ENCODE measurements around the gene TM9SF1.
A peak's percentile ranks its signal among the peaks of the same experiment; 100 is the strongest.

TM9SF1 gene

GRCh38 chr14:24194186-24194872 is 912 bp downstream of the TM9SF1 start:
- Mint-ChIP-seq H3K36me3 (ENCODE audit: low read depth) (peaks cover 41% of the 10 kb centered on the region), H3K4me3 (peak overlapping the region; percentile 88), H3K27me3 (no peaks in the 10 kb centered on the region), H3K4me1 (ENCODE audit: low read depth) (peaks cover 64% of the 10 kb centered on the region), H3K9me3 (no peaks in the 10 kb centered on the region), H3K27ac (peak overlapping the region; percentile 89)

GRCh38 chr14:24192933-24193332 is 2.3 kb downstream of the TM9SF1 start:
- Mint-ChIP-seq H3K9me3 (no peaks in the 10 kb centered on the region), H3K27me3 (no peaks in the 10 kb centered on the region), H3K4me1 (ENCODE audit: low read depth) (peaks cover 61% of the 10 kb centered on the region), H3K27ac (no peak overlapping the region), H3K4me3 (no peak overlapping the region), H3K36me3 (ENCODE audit: low read depth) (peaks cover 37% of the 10 kb centered on the region)

DNA sequence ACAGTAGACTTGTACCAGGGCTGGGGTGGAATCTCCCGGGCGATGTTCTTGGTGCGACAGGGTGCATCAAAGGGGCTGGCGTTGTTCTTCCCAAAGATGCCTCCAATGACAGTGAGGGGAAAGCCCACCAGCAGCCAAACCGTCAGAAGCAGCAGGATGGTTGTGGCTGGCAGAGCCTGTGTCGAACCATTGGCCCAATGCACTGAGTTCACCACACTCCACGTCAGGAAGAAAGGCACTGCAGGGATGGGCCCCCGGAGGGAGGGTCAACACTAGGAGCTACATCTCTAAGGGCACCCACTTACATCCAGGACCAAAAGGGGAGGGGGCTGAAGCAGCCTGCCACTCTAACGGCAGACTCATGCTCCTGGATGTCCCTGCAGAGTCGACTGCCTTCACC is 4.8 kb downstream of the TM9SF1 start:
- no peak overlapping the region for H3K4me3 Mint-ChIP-seq
- H3K27me3 Mint-ChIP-seq = no peaks in the 10 kb centered on the region
- no peak overlapping the region for H3K27ac Mint-ChIP-seq
- H3K36me3 Mint-ChIP-seq (ENCODE audit: low read depth) = peaks cover 47% of the 10 kb centered on the region
- peaks cover 59% of the 10 kb centered on the region for H3K4me1 Mint-ChIP-seq (ENCODE audit: low read depth)
- H3K9me3 Mint-ChIP-seq = no peaks in the 10 kb centered on the region

DNA sequence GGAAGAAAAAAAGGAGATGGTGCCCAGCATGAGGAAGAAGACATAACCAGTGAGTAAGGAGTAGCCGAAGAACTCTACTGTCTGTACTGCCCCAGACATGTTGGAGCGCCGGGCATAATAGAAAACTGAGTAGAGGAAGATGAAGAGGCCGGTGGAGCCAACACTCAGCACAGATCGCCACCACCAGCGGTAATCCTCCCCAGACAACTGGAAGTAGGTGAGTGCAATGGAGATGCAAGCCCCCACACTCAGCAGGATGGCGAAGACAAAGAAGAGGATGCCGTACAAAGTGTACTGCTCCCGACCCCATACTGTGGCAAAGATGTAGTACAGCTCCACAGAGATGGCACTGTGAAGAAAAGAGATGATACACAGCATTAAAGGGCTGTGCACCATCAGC is 5.8 kb downstream of the TM9SF1 start:
- Mint-ChIP-seq H3K4me3 (peak overlapping the region; percentile 90), H3K9me3 (no peaks in the 10 kb centered on the region), H3K36me3 (ENCODE audit: low read depth) (peaks cover 50% of the 10 kb centered on the region), H3K4me1 (ENCODE audit: low read depth) (peaks cover 53% of the 10 kb centered on the region), H3K27me3 (no peaks in the 10 kb centered on the region), H3K27ac (peak overlapping the region; percentile 95)

DNA sequence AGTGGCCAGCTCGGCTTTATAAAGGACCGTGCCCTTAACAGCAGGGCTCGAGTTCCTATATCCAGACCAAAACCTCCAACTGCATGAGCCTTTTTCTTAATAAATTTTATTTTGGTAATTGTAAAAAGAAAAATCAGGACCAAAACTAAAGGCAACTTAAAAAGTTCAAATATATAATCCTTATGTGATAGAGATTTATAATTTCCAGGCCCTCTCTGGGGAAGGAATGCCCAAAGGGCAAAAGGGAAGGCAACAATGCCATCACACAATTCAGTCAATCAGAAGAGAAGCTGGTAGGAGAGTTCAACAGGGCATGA is 6.2 kb downstream of the TM9SF1 start:
- H3K27me3 Mint-ChIP-seq = no peaks in the 10 kb centered on the region
- H3K27ac Mint-ChIP-seq = peak overlapping the region; percentile 95
- peak overlapping the region; percentile 90 for H3K4me3 Mint-ChIP-seq
- H3K9me3 Mint-ChIP-seq = no peaks in the 10 kb centered on the region
- peaks cover 48% of the 10 kb centered on the region for H3K4me1 Mint-ChIP-seq (ENCODE audit: low read depth)
- H3K36me3 Mint-ChIP-seq (ENCODE audit: low read depth) = peaks cover 50% of the 10 kb centered on the region

- Mint-ChIP-seq H3K27ac (peak within 1 kb of the TSS; percentile 95), H3K9me3 (no peaks in the 10 kb centered on the region), H3K27me3 (no peaks in the 10 kb centered on the region), H3K4me3 (peak within 1 kb of the TSS; percentile 90), H3K4me1 (ENCODE audit: low read depth) (peaks cover 46% of the 10 kb centered on the region), H3K36me3 (ENCODE audit: low read depth) (peaks cover 53% of the 10 kb centered on the region)
Measured at GRCh38 chr14:24188251-24189058, 6.8 kb downstream of the TM9SF1 start, which contains the start of gene IPO4. IPO4 (minus strand) TSS chr14:24188816; CDS start chr14:24188787, 29 bp downstream.

DNA sequence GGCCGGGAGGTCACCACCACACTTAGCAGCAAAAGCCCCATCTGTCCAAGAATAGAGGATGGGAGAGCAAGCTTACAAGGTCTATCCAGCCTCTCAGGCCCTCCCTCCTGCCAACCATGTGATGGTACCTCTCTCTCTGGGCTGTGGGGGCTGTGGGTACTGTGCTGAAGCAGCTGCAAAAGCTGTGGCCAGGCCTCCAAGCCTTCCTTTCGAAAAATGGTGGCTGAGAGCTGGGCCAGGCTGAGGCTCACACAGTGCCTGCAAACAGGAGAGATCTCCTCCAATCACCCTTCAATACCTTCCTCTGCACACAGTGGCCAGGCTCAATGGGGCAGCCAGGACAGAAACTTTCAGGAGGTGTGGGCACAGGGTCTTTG is 7.7 kb downstream of the TM9SF1 start:
- Mint-ChIP-seq H3K4me1 (ENCODE audit: low read depth) (peaks cover 39% of the 10 kb centered on the region), H3K27me3 (no peaks in the 10 kb centered on the region), H3K9me3 (no peaks in the 10 kb centered on the region), H3K36me3 (ENCODE audit: low read depth) (peaks cover 53% of the 10 kb centered on the region), H3K27ac (peak overlapping the region; percentile 95), H3K4me3 (peak overlapping the region; percentile 90)

DNA sequence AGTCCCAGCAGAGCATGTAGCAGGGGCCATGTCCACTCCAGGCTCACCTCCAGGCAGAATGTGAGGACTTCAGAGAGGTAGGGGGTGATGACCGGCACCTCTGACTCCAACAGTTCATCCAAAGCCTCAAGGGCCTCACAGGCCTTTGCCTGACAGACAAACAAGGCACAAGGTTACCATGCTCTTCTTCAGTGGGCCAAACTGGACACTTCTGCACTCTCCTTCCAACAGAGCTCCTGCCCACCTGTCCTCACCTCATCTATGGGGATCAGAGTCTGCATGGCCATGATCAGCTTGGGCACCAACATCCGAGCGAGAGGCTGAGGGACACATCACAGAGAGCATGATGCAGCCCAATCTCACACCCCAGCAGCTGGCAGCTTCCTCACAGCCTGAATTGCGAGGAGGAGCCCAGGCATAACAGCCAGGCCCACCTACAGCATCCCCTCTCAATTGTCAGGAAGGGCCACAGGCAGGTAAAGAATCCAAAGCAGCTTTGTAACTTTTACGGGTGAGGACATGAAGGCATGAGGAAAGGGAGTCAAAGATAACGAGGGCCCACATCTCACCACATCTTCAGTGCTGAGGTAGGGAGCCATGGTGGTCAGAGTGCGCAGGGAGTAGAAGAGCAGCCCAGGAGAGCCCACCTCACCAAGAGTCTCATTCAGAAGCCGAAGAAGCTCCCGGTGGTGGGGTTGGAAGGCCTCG is 8.3 kb downstream of the TM9SF1 start:
- Mint-ChIP-seq H3K27me3 (no peaks in the 10 kb centered on the region), H3K36me3 (ENCODE audit: low read depth) (peaks cover 54% of the 10 kb centered on the region), H3K9me3 (no peaks in the 10 kb centered on the region), H3K4me1 (ENCODE audit: low read depth) (peaks cover 34% of the 10 kb centered on the region), H3K4me3 (peak overlapping the region; percentile 90), H3K27ac (peak overlapping the region; percentile 59)

DNA sequence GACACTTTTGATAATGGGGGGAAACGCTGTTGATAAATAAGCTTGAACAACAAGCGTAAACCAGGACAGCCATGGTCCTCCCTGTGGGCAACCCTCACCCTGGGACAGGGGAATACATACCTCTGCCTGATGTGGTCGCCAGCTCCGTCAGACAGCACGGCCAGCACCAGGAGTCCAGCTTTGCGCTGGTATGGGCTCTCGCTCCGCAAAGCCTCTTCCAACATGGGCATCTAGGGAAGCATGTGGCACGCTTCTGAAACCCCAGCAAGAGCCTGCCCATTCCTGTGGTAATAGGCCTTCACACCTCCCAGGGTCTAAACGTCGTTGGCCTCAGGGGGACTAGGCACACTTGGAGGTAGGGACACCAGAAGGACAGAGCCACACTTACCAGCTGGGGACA is 9.5 kb downstream of the TM9SF1 start:
- Mint-ChIP-seq H3K27ac (peak overlapping the region; percentile 55), H3K27me3 (no peaks in the 10 kb centered on the region), H3K9me3 (no peaks in the 10 kb centered on the region), H3K36me3 (ENCODE audit: low read depth) (peaks cover 57% of the 10 kb centered on the region), H3K4me3 (no peak overlapping the region), H3K4me1 (ENCODE audit: low read depth) (peaks cover 32% of the 10 kb centered on the region)

- H3K27me3 Mint-ChIP-seq = no peaks in the 10 kb centered on the region
- H3K4me1 Mint-ChIP-seq (ENCODE audit: low read depth) = peaks cover 27% of the 10 kb centered on the region
- no peak overlapping the region for H3K27ac Mint-ChIP-seq
- no peaks in the 10 kb centered on the region for H3K9me3 Mint-ChIP-seq
- peaks cover 54% of the 10 kb centered on the region for H3K36me3 Mint-ChIP-seq (ENCODE audit: low read depth)
- H3K4me3 Mint-ChIP-seq = no peak overlapping the region
Measured at GRCh38 chr14:24185026-24185425, 10.2 kb downstream of the TM9SF1 start.

- Mint-ChIP-seq H3K36me3 (ENCODE audit: low read depth) (peaks cover 57% of the 10 kb centered on the region), H3K27me3 (no peaks in the 10 kb centered on the region), H3K4me3 (no peak overlapping the region), H3K9me3 (no peaks in the 10 kb centered on the region), H3K4me1 (ENCODE audit: low read depth) (peaks cover 23% of the 10 kb centered on the region), H3K27ac (no peak overlapping the region)
Measured at GRCh38 chr14:24184104-24184970, 10.9 kb downstream of the TM9SF1 start.

DNA sequence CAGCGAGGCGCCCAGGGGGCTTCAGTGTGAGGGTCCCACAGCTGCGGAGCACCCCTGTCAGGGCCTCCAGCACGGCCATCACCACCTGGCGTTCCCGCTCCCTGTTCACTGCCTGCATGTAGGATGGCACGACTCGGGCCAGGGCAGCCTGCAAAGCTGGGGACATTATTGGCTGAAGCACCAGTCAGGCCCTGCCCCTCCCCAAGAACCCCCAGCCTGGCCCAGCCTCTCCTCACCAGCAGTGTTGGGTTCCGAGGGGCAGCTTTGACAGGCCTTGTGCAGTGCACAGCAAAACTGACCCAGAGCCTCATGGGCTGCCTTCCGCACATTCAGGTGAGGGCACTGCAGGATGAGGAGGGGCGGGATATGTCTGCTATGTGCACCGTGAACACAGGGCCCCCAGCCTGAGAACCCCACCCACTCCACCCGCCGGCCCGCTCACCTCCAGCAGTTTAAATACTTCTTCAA is 12.2 kb downstream of the TM9SF1 start:
- Mint-ChIP-seq H3K36me3 (ENCODE audit: low read depth) (peaks cover 63% of the 10 kb centered on the region), H3K4me3 (no peak overlapping the region), H3K27me3 (no peaks in the 10 kb centered on the region), H3K4me1 (ENCODE audit: low read depth) (peaks cover 16% of the 10 kb centered on the region), H3K9me3 (no peaks in the 10 kb centered on the region), H3K27ac (no peak overlapping the region)

DNA sequence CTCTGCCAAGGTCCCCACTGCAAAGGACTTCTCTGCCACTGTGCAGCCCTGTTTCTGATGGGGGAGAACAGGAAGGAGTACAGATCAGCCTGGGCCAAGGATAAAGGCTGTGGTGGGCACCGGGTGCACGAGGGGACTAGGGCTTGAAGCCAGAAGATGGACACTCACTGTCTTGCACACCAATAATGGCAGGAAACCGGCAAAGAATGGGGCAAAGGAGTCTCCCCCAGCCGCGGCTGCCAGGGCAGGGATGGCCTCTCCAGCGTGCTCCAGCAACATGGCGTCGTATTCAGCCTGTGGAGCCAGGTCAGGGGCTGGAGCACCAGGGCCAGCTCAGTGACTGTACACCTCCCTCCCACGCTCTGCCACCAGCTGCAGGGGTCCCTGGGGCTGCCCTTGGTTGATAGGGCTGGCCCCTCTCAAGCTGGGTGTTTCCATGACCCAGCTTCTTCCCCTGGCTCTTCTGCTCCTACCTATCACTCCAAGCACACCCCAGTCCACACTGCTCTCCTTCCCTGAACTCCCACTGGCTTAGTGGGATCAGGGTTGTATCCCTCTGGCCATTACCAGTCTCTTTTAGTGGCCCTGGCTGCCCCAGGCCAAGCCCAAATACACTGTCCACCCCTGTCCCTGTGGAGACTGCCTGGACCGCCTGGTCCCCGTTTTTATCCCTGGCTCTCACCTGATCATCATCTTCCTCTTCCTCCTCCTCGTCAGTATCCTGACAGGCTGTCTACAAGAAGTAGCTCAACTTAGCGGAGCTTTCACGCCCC is 12.9 kb downstream of the TM9SF1 start:
- no peaks in the 10 kb centered on the region for H3K27me3 Mint-ChIP-seq
- H3K27ac Mint-ChIP-seq = peak overlapping the region; percentile 65
- H3K4me3 Mint-ChIP-seq = no peak overlapping the region
- H3K4me1 Mint-ChIP-seq (ENCODE audit: low read depth) = peaks cover 9% of the 10 kb centered on the region
- peaks cover 57% of the 10 kb centered on the region for H3K36me3 Mint-ChIP-seq (ENCODE audit: low read depth)
- H3K9me3 Mint-ChIP-seq = no peaks in the 10 kb centered on the region
